ENCODE data around the gene UBQLN1. TPM values are rescaled to one million over a fixed set of nuclear protein-coding genes. Genes with fewer than 3 reads are reported as not detected.

Gene UBQLN1
- total and polyA plus RNA-seq, 2 donors (not counting 1 experiment from before 2014, with no cell fraction given): 49.8 to 101 TPM

GRCh38 chr9:83622939-83623678 lies 84.6 kb downstream of the UBQLN1 start, which contains the start of gene IDNK:
IDNK (plus strand) TSS chr9:83623143; CDS start chr9:83623172, 29 bp downstream.
- Mint-ChIP-seq H3K4me1 (peaks cover 33% of the 10 kb centered on the region), H3K27me3 (no peaks in the 10 kb centered on the region), H3K9me3 (ENCODE audit: insufficient read depth) (no peaks in the 10 kb centered on the region), H3K27ac (peak within 1 kb of the TSS; percentile 98), H3K4me3 (peak within 1 kb of the TSS; percentile 94)
- Histone ChIP-seq H2AFZ (ENCODE audit: insufficient read depth, low read depth, low read length, poor library complexity, severe bottlenecking) (peak within 1 kb of the TSS; percentile 96), H3K27ac (ENCODE audit: low read length in 2 of 2) (peak within 1 kb of the TSS; percentile 76 to 88), H3K4me3 (ENCODE audit: control extremely low read depth in 1 of 5, extremely low read depth in 1 of 5, insufficient read depth in 1 of 5, low read depth in 2 of 5, low read length in 4 of 5) (peak within 1 kb of the TSS; percentile 47 to 87 (median 79)), H4K20me1 (ENCODE audit: control insufficient read depth, insufficient read depth, low read length, poor library complexity, severe bottlenecking) (no peaks in the 10 kb centered on the region), H3K4me2 (replicated peaks; ENCODE audit: low read depth, low read length, poor library complexity, severe bottlenecking) (peak within 1 kb of the TSS; percentile 82), H3K27me3 (replicated peaks in 1 of 4; ENCODE audit: control extremely low read depth in 1 of 4, control insufficient read depth in 3 of 4, insufficient read depth in 4 of 4, low read length in 3 of 4) (no peaks in the 10 kb centered on the region), H3K4me1 (ENCODE audit: control insufficient read depth in 2 of 2, insufficient read depth in 2 of 2, low read length in 2 of 2) (peaks cover 9 to 21% of the 10 kb centered on the region in 2 donors), H3K9ac (ENCODE audit: low read length) (peak within 1 kb of the TSS; percentile 88), H3K79me2 (ENCODE audit: control insufficient read depth, insufficient read depth, low read length) (peaks cover 2% of the 10 kb centered on the region), H3K36me3 (replicated peaks in 1 of 2; ENCODE audit: control extremely low read depth in 1 of 2, control insufficient read depth in 1 of 2, extremely low read depth in 1 of 2, insufficient read depth in 2 of 2, low read length in 1 of 2) (peaks cover 0 to 12% of the 10 kb centered on the region in 2 experiments), H3K9me3 (ENCODE audit: control extremely low read depth in 1 of 3, control insufficient read depth in 2 of 3, insufficient read depth in 1 of 3, low read length in 2 of 3) (no peaks in the 10 kb centered on the region)
- peak; percentile 85 for DNase-seq
- ATAC-seq (ENCODE audit: low read depth): peak; percentile 88
- under 1% methylated on average over 77 of the region's 79 CpGs for WGBS (ENCODE audit: insufficient coverage)
- ChIA-PET POLR2A (interaction anchor here (1.3 to 2.2 kb wide), 3 partner anchors 10 to 85 kb away, joined by 4 to 13 read pairs (median 6); partner anchors contain the start of gene UBQLN1), CTCF (interaction anchor here (0.9 to 2.5 kb wide), 6 partner anchors 15 to 357 kb away, joined by 3 to 13 read pairs (median 4); partner anchors contain the start of genes HNRNPK and RMI1)
- TF ChIP-seq CTCF (IDR thresholded peaks at IDR 0.05) (no peak), EZH2 (IDR thresholded peaks at IDR 0.05; ENCODE audit: borderline replicate concordance, insufficient read depth, low read depth, low read length, poor library complexity, severe bottlenecking) (no peak)
- intact Hi-C loops (cut with micrococcal nuclease): loop anchor here (1.0 to 5.0 kb wide), 5 partner anchors 85 to 639 kb away; partner anchors contain the start of genes GKAP1, HNRNPK, KIF27 and RMI1

Measured in B cell (primary cell).